Ishikawa (cell line): Measurements from ENCODE around the gene SLC17A7.

Experiments
- CREB1 ChIP-seq: IDR thresholded peaks from 2 replicates; pipeline ENCODE4 v1.6.1; 2012; ENCODE audit warnings: low read depth
- EGR1 ChIP-seq: IDR thresholded peaks from 2 replicates; pipeline ENCODE4 v1.6.1; 2012
- EP300 ChIP-seq: IDR thresholded peaks from 2 replicates; pipeline ENCODE4 v1.6.1; 2012; ENCODE audit warnings: borderline replicate concordance
- FOXM1 ChIP-seq: IDR thresholded peaks from 2 replicates; pipeline ENCODE4 v1.6.1; 2012; ENCODE audit warnings: low read depth, borderline replicate concordance
- RAD21 ChIP-seq: IDR thresholded peaks from 2 replicates; pipeline ENCODE4 v1.6.1; 2012; ENCODE audit warnings: low read depth
- REST ChIP-seq: IDR thresholded peaks from 2 replicates; pipeline ENCODE4 v1.6.1; 2012; ENCODE audit warnings: low read depth, mild to moderate bottlenecking
- TAF1 ChIP-seq: IDR thresholded peaks from 2 replicates; pipeline ENCODE4 v1.6.1; 2012; ENCODE audit warnings: low read depth, mild to moderate bottlenecking
- TCF12 ChIP-seq: IDR thresholded peaks from 2 replicates; pipeline ENCODE4 v1.6.1; 2012; ENCODE audit warnings: low read depth
- YY1 ChIP-seq: IDR thresholded peaks from 2 replicates; pipeline ENCODE4 v1.6.1; 2012; ENCODE audit warnings: low read depth

GRCh38 chr19:49415102-49415809 lies 26.1 kb downstream of the SLC17A7 start:
- no peak for TF ChIP-seq TAF1
- no peak for TF ChIP-seq REST
- no peak for TF ChIP-seq YY1
- no peak for TF ChIP-seq CREB1
- no peak for TF ChIP-seq EP300
- TF ChIP-seq EGR1 = no peak
- TF ChIP-seq RAD21 = no peak
- TF ChIP-seq FOXM1 = no peak
- TF ChIP-seq TCF12 = no peak
